MM.1S (cell line): ENCODE data around the gene CCDC194.

ENCODE experiments used
- CTCF ChIP-seq: fragments of 300-600 bp; sonication (generic); IDR thresholded peaks from 2 replicates; pipeline ENCODE4 v1.5.1; 2016; ENCODE audit warnings: antibody characterized with exemption, low read length, mixed read lengths
- EZH2 ChIP-seq: fragments of 300-600 bp; sonication (generic); optimal IDR thresholded peaks from 2 replicates; pipeline ENCODE3; 2017; ENCODE audit warnings: low read depth, mild to moderate bottlenecking, antibody characterized with exemption, low read length, mixed read lengths
- EZH2phosphoT487 ChIP-seq: fragments of 300-600 bp; sonication (generic); IDR thresholded peaks from 2 replicates; pipeline ENCODE4 v1.6.1; 2018; ENCODE audit warnings: antibody characterized with exemption, low read length

DNA sequence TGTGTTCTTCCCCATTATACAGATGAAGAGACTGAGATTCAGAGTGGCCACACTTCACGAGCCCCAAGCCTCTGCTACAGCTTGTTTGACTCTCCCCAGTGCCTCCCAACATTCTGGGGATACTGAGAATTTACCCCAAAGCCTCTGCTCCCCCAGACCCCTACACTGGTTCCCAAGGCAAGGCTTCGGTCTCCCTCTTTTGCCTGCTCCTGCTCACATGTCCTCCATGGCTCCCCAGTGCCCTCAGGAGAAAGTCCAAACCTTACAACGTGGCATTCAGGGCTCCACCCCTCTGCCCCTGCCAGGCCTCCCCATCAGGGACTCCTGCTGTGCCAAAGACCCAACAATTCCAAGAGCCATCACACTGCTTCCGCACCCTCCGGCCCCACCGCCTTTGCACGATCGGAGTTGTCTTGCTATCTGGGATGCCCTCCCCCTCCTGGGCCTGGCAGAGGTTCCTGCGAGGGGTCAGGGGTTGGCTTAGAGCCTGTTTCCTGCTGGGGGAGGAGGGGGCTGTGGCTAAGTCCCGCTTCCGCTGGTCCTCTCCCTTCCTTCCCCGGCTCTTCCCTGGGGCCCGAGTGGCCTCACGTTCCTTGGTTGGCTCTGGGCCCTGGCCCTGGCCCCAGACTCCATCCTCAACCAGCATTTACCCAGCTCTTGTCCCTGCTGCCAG lies 41.3 kb downstream of the CCDC194 start:
- no peak for TF ChIP-seq CTCF
- no peak for TF ChIP-seq EZH2
- TF ChIP-seq EZH2phosphoT487 = no peak
